Activated CD4-positive, alpha-beta T cell treated with anti-CD3 and anti-CD28 coated beads, Interleukin-10, Interleukin-2, amounts not matched to agents 100 ng/mL and 50 ng/mL, durations not matched to agents 16 hours and 8 hours (primary cell): ENCODE results near the gene WDR6.

Experiments
- DNase-seq: peaks from one replicate; pipeline ENCODE4 v3.0.0-alpha.2; 2020

Gene WDR6

GRCh38 chr3:49015072-49015471 is 7.9 kb downstream of the WDR6 start:
- DNase-seq: no peak

- DNase-seq: no peak
These were observed 8.6 kb downstream of the WDR6 start for GRCh38 chr3:49015765-49016164.

- no peak for DNase-seq
These were observed 9.4 kb downstream of the WDR6 start for GRCh38 chr3:49016414-49017228.

GRCh38 chr3:49017229-49017970 is 10.2 kb downstream of the WDR6 start:
- no peak for DNase-seq

GRCh38 chr3:49017971-49018706 is 10.9 kb downstream of the WDR6 start, which contains the start of gene DALRD3:
TSS of gene DALRD3 (minus strand) at chr3:49018580. CDS start at chr3:49018564, 16 bp downstream.
- DNase-seq: peak; percentile 81

- DNase-seq: no peak
These were observed 11.5 kb downstream of the WDR6 start for GRCh38 chr3:49018707-49019006.

- no peak for DNase-seq
These were observed 12.7 kb downstream of the WDR6 start for GRCh38 chr3:49019941-49020329.

GRCh38 chr3:49020330-49021212 is 13.4 kb downstream of the WDR6 start:
- DNase-seq: peak; percentile 59

GRCh38 chr3:49021213-49021812 is 14.1 kb downstream of the WDR6 start:
- DNase-seq: peak; percentile 99

GRCh38 chr3:49021813-49022687 is 14.9 kb downstream of the WDR6 start, which contains the start of gene NDUFAF3:
TSS of gene NDUFAF3 (plus strand) at chr3:49022121. CDS start at chr3:49022145, 24 bp downstream.
- DNase-seq: peak; percentile 96

GRCh38 chr3:49022688-49023171 is 15.5 kb downstream of the WDR6 start:
- no peak for DNase-seq

GRCh38 chr3:49023775-49024174 is 16.6 kb downstream of the WDR6 start:
- no peak for DNase-seq

- DNase-seq: no peak
These were observed 17.3 kb downstream of the WDR6 start for GRCh38 chr3:49024449-49024848.

- DNase-seq: no peak
These were observed 18.0 kb downstream of the WDR6 start for GRCh38 chr3:49025005-49025792.

- DNase-seq: no peak
These were observed 18.8 kb downstream of the WDR6 start for GRCh38 chr3:49025793-49026520.

GRCh38 chr3:49026536-49026935 is 19.3 kb downstream of the WDR6 start:
- DNase-seq: no peak

- no peak for DNase-seq
These were observed 20.4 kb downstream of the WDR6 start for GRCh38 chr3:49027634-49028033.

GRCh38 chr3:49028298-49028672 is 21.1 kb downstream of the WDR6 start:
- no peak for DNase-seq
